NCI-H510A treated with DMSO at 0.1 percent for 48 hours (cell line): ENCODE data around the gene ACACB.

Source experiments
- DNase-seq: peaks from one replicate; lab custom pipeline; 2025; lab: John Stamatoyannopoulos, UW

The ACACB gene

GRCh38 chr12:109258201-109258600 lies 141.8 kb downstream of the ACACB start:
- DNase-seq, result no peak

- no peak for DNase-seq
Measured at GRCh38 chr12:109258607-109259544, 142.5 kb downstream of the ACACB start.

- no peak for DNase-seq
Measured at GRCh38 chr12:109259545-109259895, 143.1 kb downstream of the ACACB start.

GRCh38 chr12:109261087-109261486 lies 144.7 kb downstream of the ACACB start:
- no peak for DNase-seq

GRCh38 chr12:109261939-109262338 lies 145.6 kb downstream of the ACACB start:
- DNase-seq, result no peak

GRCh38 chr12:109263439-109263838 lies 147.1 kb downstream of the ACACB start:
- DNase-seq, result no peak

GRCh38 chr12:109264095-109264942 lies 147.9 kb downstream of the ACACB start:
- peak; percentile 82 for DNase-seq

- DNase-seq, result no peak
Measured at GRCh38 chr12:109264943-109265650, 148.7 kb downstream of the ACACB start.

- DNase-seq, result no peak
Measured at GRCh38 chr12:109266106-109266879, 149.9 kb downstream of the ACACB start.

GRCh38 chr12:109267361-109267760 lies 151.0 kb downstream of the ACACB start:
- no peak for DNase-seq

- no peak for DNase-seq
Measured at GRCh38 chr12:109268896-109269295, 152.5 kb downstream of the ACACB start.

GRCh38 chr12:109269428-109269827 lies 153.0 kb downstream of the ACACB start:
- DNase-seq, result no peak

- DNase-seq, result no peak
Measured at GRCh38 chr12:109270494-109270893, 154.1 kb downstream of the ACACB start.

- no peak for DNase-seq
Measured at GRCh38 chr12:109271418-109271817, 155.0 kb downstream of the ACACB start.

GRCh38 chr12:109273354-109273753 lies 157.0 kb downstream of the ACACB start:
- peak; percentile 85 for DNase-seq

- no peak for DNase-seq
Measured at GRCh38 chr12:109274381-109274780, 158.0 kb downstream of the ACACB start.

GRCh38 chr12:109275173-109275572 lies 158.8 kb downstream of the ACACB start:
- no peak for DNase-seq

- DNase-seq, result no peak
Measured at GRCh38 chr12:109276160-109276559, 159.8 kb downstream of the ACACB start.

GRCh38 chr12:109277255-109277898 lies 161.0 kb downstream of the ACACB start:
- DNase-seq, result no peak

GRCh38 chr12:109277899-109278762 lies 161.7 kb downstream of the ACACB start:
- peak; percentile 49 for DNase-seq
